Activated naive CD4-positive, alpha-beta T cell treated with anti-CD3 and anti-CD28 coated beads for 36 hours (primary cell): ENCODE data around the gene ZNF239. TPM values are rescaled to one million over a fixed set of nuclear protein-coding genes. Genes with fewer than 3 reads are reported as not detected.
"Not testable (repeated sequence)": the region's sequence is repeated elsewhere in the genome, so short reads cannot be mapped to it uniquely, and the experiment has no call there.

Experiments used
- CTCF ChIA-PET: fragments of 350-600 bp; sonication (Branson Sonifier 250); formaldehyde crosslinking; loops from one replicate; lab custom pipeline; 2021; ENCODE audit warnings: antibody characterized with exemption; lab: Charles Lee
- DNase-seq: peaks from one replicate; pipeline ENCODE4 v3.0.0-alpha.2; 2020
- H3K27ac Mint-ChIP-seq: one replicate; pipeline ENCODE4 v1.8.0; 2021; ENCODE audit warnings: mild to moderate bottlenecking, mixed read lengths
- H3K27me3 Mint-ChIP-seq: one replicate; pipeline ENCODE4 v1.8.0; 2021; ENCODE audit warnings: low read depth, mixed read lengths
- H3K36me3 Mint-ChIP-seq: one replicate; pipeline ENCODE4 v1.8.0; 2021; ENCODE audit warnings: low read depth, mixed read lengths
- H3K4me1 Mint-ChIP-seq: one replicate; pipeline ENCODE4 v1.8.0; 2021; ENCODE audit warnings: low read depth, mixed read lengths
- H3K4me3 Mint-ChIP-seq: one replicate; pipeline ENCODE4 v1.8.0; 2021; ENCODE audit warnings: mild to moderate bottlenecking, moderate library complexity, mixed read lengths
- H3K9me3 Mint-ChIP-seq: one replicate; pipeline ENCODE4 v1.8.0; 2021; ENCODE audit warnings: mixed read lengths
- intact Hi-C: fragments of 100-400 bp; cut with micrococcal nuclease; formaldehyde crosslinking; loops from one replicate; pipeline ENCODE4 v1.15.1; 2023
- total RNA-seq, 2 experiments: library from RNA; stranded (reverse); gene quantifications; one replicate each; pipeline ENCODE4 v1.2.3, GENCODE V29; 2021

The ZNF239 gene
- total RNA-seq, 2 experiments from 2014 or later: 2.0 to 2.5 TPM

GRCh38 chr10:43598446-43598845, 24.0 kb upstream of the ZNF239 start:
- no peaks in the 10 kb centered on the region for H3K36me3 Mint-ChIP-seq
- no peaks in the 10 kb centered on the region for H3K27me3 Mint-ChIP-seq
- H3K27ac Mint-ChIP-seq: no peak overlapping the region
- peaks cover 22% of the 10 kb centered on the region for H3K4me1 Mint-ChIP-seq
- intact Hi-C loops: no loop called here
- no peak for DNase-seq
- peaks cover 7% of the 10 kb centered on the region for H3K9me3 Mint-ChIP-seq
- CTCF ChIA-PET: interaction anchor here (0.8 kb wide), 1 partner anchor 11 kb away, joined by 3 read pairs; no protein-coding TSS in a partner anchor
- H3K4me3 Mint-ChIP-seq: no peak overlapping the region

DNA sequence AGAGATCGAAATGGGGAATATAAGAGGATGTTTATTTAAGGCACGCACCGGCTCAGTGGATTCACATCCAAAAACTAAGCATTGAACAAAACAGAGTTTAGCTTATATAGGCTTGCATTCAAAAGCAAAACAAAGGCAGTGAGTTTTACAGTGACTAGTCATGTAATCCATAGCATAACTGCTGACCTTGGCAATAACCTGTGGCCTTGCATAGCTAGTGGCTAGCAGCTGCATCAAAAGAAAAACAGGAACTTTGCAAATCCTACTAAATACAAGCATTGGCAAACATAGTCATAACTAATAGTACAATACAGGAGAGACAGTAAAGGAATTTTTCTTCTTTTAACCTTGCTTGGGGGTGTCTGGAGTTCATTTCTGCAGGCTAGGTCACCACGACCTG, 22.1 kb upstream of the ZNF239 start:
- H3K4me3 Mint-ChIP-seq: no peak overlapping the region
- no peak overlapping the region for H3K27ac Mint-ChIP-seq
- DNase-seq: no peak
- intact Hi-C loops: loop anchor here (1.0 kb wide), 1 partner anchor 10 kb away; the partner anchor contains the start of gene ZNF485
- CTCF ChIA-PET: no interaction called here
- H3K4me1 Mint-ChIP-seq: peaks cover 22% of the 10 kb centered on the region
- H3K36me3 Mint-ChIP-seq: no peaks in the 10 kb centered on the region
- H3K27me3 Mint-ChIP-seq: no peaks in the 10 kb centered on the region
- peaks cover 10% of the 10 kb centered on the region for H3K9me3 Mint-ChIP-seq

DNA sequence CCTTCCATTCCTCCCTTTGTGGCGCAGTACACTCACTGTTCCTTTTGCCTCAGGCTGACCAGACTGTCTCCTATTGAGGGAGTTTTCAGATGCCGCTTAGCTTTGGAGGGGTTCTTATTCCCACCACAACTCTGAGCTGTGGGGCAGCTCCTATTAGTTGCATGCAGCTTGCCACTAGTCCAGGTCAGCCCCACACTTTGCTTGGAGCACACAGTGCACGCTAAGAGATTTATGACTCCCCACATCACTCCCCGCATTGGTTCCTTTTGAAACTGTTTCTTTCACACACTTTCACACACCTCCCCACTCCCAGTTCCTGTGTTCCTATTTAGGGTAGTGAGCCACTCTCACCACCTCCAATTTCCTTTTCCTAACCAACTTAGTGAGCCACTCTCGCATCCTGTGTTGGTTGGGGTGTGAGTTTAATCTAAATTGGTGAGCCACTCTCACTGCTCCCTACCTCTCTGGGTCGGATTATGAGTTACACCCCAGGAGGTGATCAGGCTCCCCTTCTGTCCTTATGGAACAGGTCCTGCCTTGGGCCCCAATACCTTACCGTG, 21.4 kb upstream of the ZNF239 start:
- CTCF ChIA-PET: no interaction called here
- Mint-ChIP-seq H3K27ac (peak overlapping the region; percentile 75), H3K4me1 (peaks cover 22% of the 10 kb centered on the region), H3K27me3 (no peaks in the 10 kb centered on the region), H3K9me3 (peaks cover 10% of the 10 kb centered on the region), H3K4me3 (peak overlapping the region; percentile 53), H3K36me3 (no peaks in the 10 kb centered on the region)
- DNase-seq: peak; percentile 62
- intact Hi-C loops: loop anchor here (1.0 kb wide), 2 partner anchors 10 to 22 kb away; partner anchors contain the start of genes ZNF239 and ZNF485

DNA sequence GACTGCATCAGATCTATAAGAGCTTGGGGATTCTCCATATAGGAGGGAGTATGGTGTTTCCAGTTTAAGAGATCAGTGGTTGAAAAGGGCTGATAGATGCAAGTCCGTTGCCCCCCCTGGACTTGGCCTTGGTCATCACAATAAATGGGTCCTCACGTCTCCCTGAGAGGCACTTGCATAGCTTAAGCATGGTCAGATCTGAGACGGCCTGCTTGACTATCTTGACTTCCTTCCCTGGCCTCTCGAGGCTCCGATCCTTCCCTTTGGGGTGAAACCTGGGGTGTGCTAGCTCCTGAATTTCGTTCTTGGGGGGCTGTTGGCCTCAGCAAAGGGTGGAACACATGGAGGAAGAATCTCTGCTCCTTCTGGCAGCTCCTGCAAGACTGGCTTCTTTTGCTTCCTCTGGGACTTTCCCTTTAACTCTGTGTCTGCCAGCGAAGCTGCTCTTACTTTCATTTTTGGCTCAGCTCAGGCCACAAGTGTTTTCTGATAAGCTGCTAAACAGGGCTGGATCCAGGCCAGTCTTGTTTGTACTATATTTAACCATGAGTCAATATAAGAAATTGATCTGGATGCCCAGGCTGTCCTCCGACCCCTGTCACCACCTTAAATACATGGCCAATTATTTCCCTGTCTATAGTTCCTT, 20.7 kb upstream of the ZNF239 start:
- peak overlapping the region; percentile 75 for H3K27ac Mint-ChIP-seq
- intact Hi-C loops: loop anchor here (1.0 kb wide), 1 partner anchor 21 kb away; the partner anchor contains the start of gene ZNF239
- DNase-seq: peak; percentile 66

DNA sequence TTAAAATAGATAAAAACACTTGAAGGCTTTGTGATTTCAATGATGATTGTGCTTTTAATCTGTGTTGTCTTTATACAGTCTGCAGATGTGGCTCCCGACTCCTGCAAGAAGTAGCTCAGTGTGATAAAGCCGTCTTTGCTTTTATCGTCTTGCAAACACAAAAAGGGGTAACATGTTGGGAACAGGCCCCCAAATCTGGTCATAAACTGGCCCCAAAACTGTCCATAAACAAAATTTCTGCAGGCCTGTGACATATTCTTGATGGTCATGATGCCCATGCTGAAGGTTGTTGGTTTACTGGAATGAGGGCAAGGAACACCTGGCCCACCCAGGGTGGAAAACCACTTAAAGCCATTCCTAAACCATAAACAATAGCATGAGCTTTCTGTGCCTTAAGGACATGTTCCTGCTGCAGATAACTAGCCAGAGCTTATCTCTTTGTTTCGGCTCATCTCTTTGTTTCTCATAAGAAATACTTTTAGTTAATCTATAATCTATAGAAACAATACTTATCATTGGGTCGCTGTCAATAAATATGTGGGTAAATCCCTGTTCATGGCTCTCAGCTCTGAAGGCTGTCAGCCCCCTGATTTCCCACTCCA, 17.0 kb upstream of the ZNF239 start:
- no peak overlapping the region for H3K27ac Mint-ChIP-seq
- H3K4me1 Mint-ChIP-seq: peaks cover 20% of the 10 kb centered on the region

More for the DNA sequence above, 20.7 kb upstream of the ZNF239 start:
- Mint-ChIP-seq H3K9me3 (peaks cover 10% of the 10 kb centered on the region), H3K4me1 (peaks cover 22% of the 10 kb centered on the region), H3K4me3 (peak overlapping the region; percentile 53), H3K27me3 (no peaks in the 10 kb centered on the region), H3K36me3 (no peaks in the 10 kb centered on the region)
- CTCF ChIA-PET: interaction anchor here (1.3 kb wide), 1 partner anchor 12 kb away, joined by 3 read pairs; no protein-coding TSS in a partner anchor

GRCh38 chr10:43586730-43587115, 12.3 kb upstream of the ZNF239 start:
- H3K27ac Mint-ChIP-seq, H3K27me3 Mint-ChIP-seq, H3K4me1 Mint-ChIP-seq, DNase-seq, intact Hi-C loops, CTCF ChIA-PET, H3K4me3 Mint-ChIP-seq, H3K9me3 Mint-ChIP-seq, H3K36me3 Mint-ChIP-seq: not testable (repeated sequence)

More for the DNA sequence above, 17.0 kb upstream of the ZNF239 start:
- Mint-ChIP-seq H3K36me3 (no peaks in the 10 kb centered on the region), H3K9me3 (peaks cover 6% of the 10 kb centered on the region), H3K27me3 (no peaks in the 10 kb centered on the region), H3K4me3 (no peak overlapping the region)
- CTCF ChIA-PET: no interaction called here
- DNase-seq: no peak
- intact Hi-C loops: no loop called here

GRCh38 chr10:43585981-43586729, 11.7 kb upstream of the ZNF239 start:
- CTCF ChIA-PET: no interaction called here

GRCh38 chr10:43585046-43585445, 10.6 kb upstream of the ZNF239 start:
- intact Hi-C loops: no loop called here
- H3K9me3 Mint-ChIP-seq: peaks cover 2% of the 10 kb centered on the region
- DNase-seq: no peak
- no peak overlapping the region for H3K27ac Mint-ChIP-seq
- CTCF ChIA-PET: no interaction called here
- H3K27me3 Mint-ChIP-seq: no peaks in the 10 kb centered on the region
- H3K36me3 Mint-ChIP-seq: no peaks in the 10 kb centered on the region
- H3K4me1 Mint-ChIP-seq: peaks cover 5% of the 10 kb centered on the region
- H3K4me3 Mint-ChIP-seq: no peak overlapping the region

More at GRCh38 chr10:43585981-43586729, 11.7 kb upstream of the ZNF239 start:
- Mint-ChIP-seq H3K27ac (no peak overlapping the region), H3K4me1 (peaks cover 5% of the 10 kb centered on the region), H3K27me3 (no peaks in the 10 kb centered on the region), H3K4me3 (no peak overlapping the region), H3K36me3 (no peaks in the 10 kb centered on the region), H3K9me3 (no peaks in the 10 kb centered on the region)
- intact Hi-C loops: no loop called here
- DNase-seq: no peak

DNA sequence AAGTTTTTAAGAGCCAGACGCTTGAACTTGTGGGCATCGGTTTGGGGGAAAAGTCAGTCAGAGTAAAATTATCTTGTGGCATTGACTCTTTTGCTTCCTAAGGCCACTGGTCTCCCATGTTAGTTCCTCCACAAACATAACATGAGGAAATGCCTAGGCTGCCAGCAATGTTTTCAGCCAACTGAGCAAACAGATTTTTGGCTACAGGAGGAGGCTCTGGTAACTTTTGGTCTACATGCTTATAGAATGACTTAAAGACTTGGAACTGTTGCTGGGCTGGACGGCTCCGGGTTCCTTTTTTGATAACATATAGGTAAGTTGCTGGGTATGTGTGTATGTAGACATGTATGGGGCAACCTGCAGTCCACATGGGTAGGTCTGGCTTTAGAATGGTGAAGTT, 9.6 kb upstream of the ZNF239 start:
- H3K27me3 Mint-ChIP-seq: no peaks in the 10 kb centered on the region
- CTCF ChIA-PET: no interaction called here
- peaks cover 5% of the 10 kb centered on the region for H3K4me1 Mint-ChIP-seq
- no peaks in the 10 kb centered on the region for H3K36me3 Mint-ChIP-seq
- intact Hi-C loops: no loop called here
- H3K27ac Mint-ChIP-seq: no peak overlapping the region
- no peak overlapping the region for H3K4me3 Mint-ChIP-seq
- DNase-seq: no peak
- peaks cover 2% of the 10 kb centered on the region for H3K9me3 Mint-ChIP-seq

- Mint-ChIP-seq H3K27me3 (no peaks in the 10 kb centered on the region), H3K4me3 (no peak overlapping the region), H3K9me3 (peaks cover 22% of the 10 kb centered on the region), H3K4me1 (peaks cover 45% of the 10 kb centered on the region), H3K27ac (no peak overlapping the region), H3K36me3 (peaks cover 26% of the 10 kb centered on the region)
- intact Hi-C loops: no loop called here
- CTCF ChIA-PET: interaction anchor here (0.7 kb wide), 1 partner anchor 110 kb away, joined by 3 read pairs; no protein-coding TSS in a partner anchor
- no peak for DNase-seq
Measured at GRCh38 chr10:43576580-43576979, 2.2 kb upstream of the ZNF239 start.

DNA sequence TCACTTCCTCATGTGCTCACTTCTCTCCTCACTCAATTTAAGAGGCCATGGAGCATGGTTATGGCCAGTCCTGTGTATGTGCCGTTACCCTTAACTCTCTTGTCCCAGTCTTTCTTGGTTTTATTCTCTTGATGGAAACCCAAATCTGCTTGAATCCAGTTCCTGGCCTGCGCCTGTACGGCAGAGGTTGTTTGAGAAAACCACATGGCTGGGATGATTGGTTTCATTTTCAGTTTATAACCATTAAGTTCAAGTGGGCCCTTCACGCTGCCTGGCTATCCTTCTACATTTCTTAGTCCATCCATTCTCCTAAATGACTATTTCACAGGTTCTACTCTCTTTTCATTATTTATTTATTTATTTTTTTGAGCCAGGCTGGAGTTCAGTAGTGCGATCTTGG, 1.6 kb upstream of the ZNF239 start:
- CTCF ChIA-PET: interaction anchor here (0.6 to 1.0 kb wide), 3 partner anchors 110 to 213 kb away, joined by 3 to 5 read pairs (median 3); no protein-coding TSS in a partner anchor
- Mint-ChIP-seq H3K4me1 (peaks cover 50% of the 10 kb centered on the region), H3K4me3 (peak overlapping the region; percentile 30), H3K27me3 (no peaks in the 10 kb centered on the region), H3K27ac (peak overlapping the region; percentile 56), H3K9me3 (peaks cover 22% of the 10 kb centered on the region), H3K36me3 (peaks cover 30% of the 10 kb centered on the region)
- DNase-seq: no peak
- intact Hi-C loops: no loop called here

GRCh38 chr10:43574906-43575305, 490 bp upstream of the ZNF239 start:
- H3K9me3 Mint-ChIP-seq: peaks cover 21% of the 10 kb centered on the region
- peaks cover 56% of the 10 kb centered on the region for H3K4me1 Mint-ChIP-seq
- intact Hi-C loops: loop anchor here (1.0 to 5.0 kb wide), 5 partner anchors 20 to 937 kb away; partner anchors contain the start of genes ZNF32, ZNF33B and ZNF485
- CTCF ChIA-PET: interaction anchor here (0.6 kb wide), 1 partner anchor 42 kb away, joined by 3 read pairs; no protein-coding TSS in a partner anchor
- peaks cover 39% of the 10 kb centered on the region for H3K36me3 Mint-ChIP-seq
- no peaks in the 10 kb centered on the region for H3K27me3 Mint-ChIP-seq
- no peak for DNase-seq
- peak overlapping the region; percentile 77 for H3K4me3 Mint-ChIP-seq
- peak overlapping the region; percentile 79 for H3K27ac Mint-ChIP-seq
